ENCODE data around the gene ZNF598.
A peak's percentile ranks its signal among the peaks of the same experiment; 100 is the strongest.
"Not testable (repeated sequence)": the region's sequence is repeated elsewhere in the genome, so short reads cannot be mapped to it uniquely, and the experiment has no call there.

ZNF598 gene

DNA sequence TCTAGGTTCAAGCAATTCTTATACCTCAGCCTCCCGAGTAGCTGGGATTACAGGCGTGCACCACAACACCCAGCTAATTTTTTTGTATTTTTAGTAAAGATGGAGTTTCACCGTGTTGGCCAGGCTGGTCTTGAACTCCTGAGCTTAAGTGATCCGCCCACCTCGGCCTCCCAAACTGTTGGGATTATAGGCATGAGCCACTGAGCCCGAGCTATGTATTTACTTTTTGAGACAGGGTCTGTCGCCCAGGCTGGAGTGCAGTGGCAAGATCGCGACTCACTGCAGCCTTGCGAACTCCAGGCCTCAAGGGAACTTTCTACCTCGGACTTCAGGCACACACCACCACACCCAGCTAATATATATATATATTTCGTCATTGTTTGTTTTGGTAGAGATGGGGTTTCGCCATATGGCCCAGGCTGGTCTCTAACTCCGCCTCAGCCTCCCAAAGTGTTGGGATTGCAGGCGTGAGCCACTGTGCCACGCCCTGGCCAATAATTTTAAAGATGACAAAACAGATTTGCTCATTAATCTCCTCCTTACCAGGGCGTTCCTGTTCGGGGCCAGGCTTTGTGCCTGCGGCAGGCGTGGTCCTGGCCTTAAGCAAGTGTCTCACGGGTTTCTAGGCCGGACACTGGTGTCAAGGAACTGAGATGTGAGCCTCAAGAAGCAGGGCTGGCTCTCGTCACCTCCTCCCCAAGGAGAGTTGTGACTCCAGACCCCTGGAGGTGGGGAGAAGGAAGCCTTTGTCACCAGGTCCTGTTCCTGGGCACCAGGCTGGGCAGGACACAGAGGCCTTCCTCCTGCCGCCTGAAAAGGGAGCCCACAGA lies 5.7 kb upstream of the ZNF598 start:
- H3K4me1 ChIP-seq (ENCODE audit: control insufficient read depth, low read length), result peaks cover 6% of the 10 kb centered on the region
- no peaks in the 10 kb centered on the region for H3F3A ChIP-seq (ENCODE audit: control insufficient read depth, insufficient read depth)
- H3K9me2 ChIP-seq (replicated peaks; ENCODE audit: control insufficient read depth, low read length), result no peaks in the 10 kb centered on the region
- H3K36me3 ChIP-seq (ENCODE audit: control insufficient read depth, low read length), result no peaks in the 10 kb centered on the region
- H3K79me2 ChIP-seq (ENCODE audit: control insufficient read depth, low read length), result peaks cover 5% of the 10 kb centered on the region
- H3K27me3 ChIP-seq (ENCODE audit: control insufficient read depth, low read length), result peaks cover 20% of the 10 kb centered on the region
- TF ChIP-seq EZH2phosphoT487 (IDR thresholded peaks at IDR 0.05; ENCODE audit: borderline replicate concordance, low read length) (no peak), CTCF (IDR thresholded peaks at IDR 0.05; ENCODE audit: low read depth, low read length, poor library complexity, severe bottlenecking) (no peak)
- no peak overlapping the region for H3K4me2 ChIP-seq (ENCODE audit: low read length)
- no peaks in the 10 kb centered on the region for H3K9me3 ChIP-seq (ENCODE audit: control insufficient read depth, insufficient read depth, low read length)
- H4K20me1 ChIP-seq (ENCODE audit: control insufficient read depth, insufficient read depth, low read depth, low read length), result no peaks in the 10 kb centered on the region
- H3K4me3 ChIP-seq (ENCODE audit: low read length), result no peak overlapping the region
- H3K27ac ChIP-seq (ENCODE audit: low read depth, low read length), result no peak overlapping the region

DNA sequence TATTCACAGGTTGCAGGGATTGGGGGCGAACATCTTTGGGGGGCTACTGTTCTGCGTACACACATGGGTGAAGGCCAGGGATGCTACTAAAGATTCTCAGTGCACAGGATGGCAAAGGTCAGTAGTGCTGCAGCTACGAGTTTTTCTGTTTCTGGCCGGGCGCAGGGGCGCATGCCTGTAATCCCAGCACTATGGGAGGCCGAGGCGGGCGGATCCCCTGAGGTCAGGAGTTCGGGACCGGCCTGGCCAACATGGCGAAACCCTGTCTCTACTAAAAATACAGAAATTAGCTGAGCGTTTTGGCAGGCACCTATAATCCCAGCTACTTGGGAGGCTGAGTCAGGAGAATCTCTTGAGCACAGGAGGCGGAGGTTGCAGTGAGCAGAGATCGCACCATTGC lies 3.9 kb upstream of the ZNF598 start:
- H3K4me3 ChIP-seq (ENCODE audit: low read length), result no peak overlapping the region
- peaks cover 12% of the 10 kb centered on the region for H3K36me3 ChIP-seq (ENCODE audit: control insufficient read depth, low read length)
- no peak for TF ChIP-seq EZH2phosphoT487 (IDR thresholded peaks at IDR 0.05; ENCODE audit: borderline replicate concordance, low read length)
- TF ChIP-seq CTCF (IDR thresholded peaks at IDR 0.05; ENCODE audit: low read depth, low read length, poor library complexity, severe bottlenecking), result no peak
- H3K79me2 ChIP-seq (ENCODE audit: control insufficient read depth, low read length), result peaks cover 21% of the 10 kb centered on the region
- H4K20me1 ChIP-seq (ENCODE audit: control insufficient read depth, insufficient read depth, low read depth, low read length), result peaks cover 2% of the 10 kb centered on the region
- no peak overlapping the region for H3K4me2 ChIP-seq (ENCODE audit: low read length)
- H3K27ac ChIP-seq (ENCODE audit: low read depth, low read length), result no peak overlapping the region
- no peaks in the 10 kb centered on the region for H3K9me2 ChIP-seq (replicated peaks; ENCODE audit: control insufficient read depth, low read length)
- H3K4me1 ChIP-seq (ENCODE audit: control insufficient read depth, low read length), result peaks cover 8% of the 10 kb centered on the region
- no peaks in the 10 kb centered on the region for H3F3A ChIP-seq (ENCODE audit: control insufficient read depth, insufficient read depth)
- no peaks in the 10 kb centered on the region for H3K9me3 ChIP-seq (ENCODE audit: control insufficient read depth, insufficient read depth, low read length)
- peaks cover 4% of the 10 kb centered on the region for H3K27me3 ChIP-seq (ENCODE audit: control insufficient read depth, low read length)

- H3K4me1 ChIP-seq (ENCODE audit: control insufficient read depth, low read length), result peaks cover 26% of the 10 kb centered on the region
- peaks cover 20% of the 10 kb centered on the region for H4K20me1 ChIP-seq (ENCODE audit: control insufficient read depth, insufficient read depth, low read depth, low read length)
- H3K36me3 ChIP-seq (ENCODE audit: control insufficient read depth, low read length), result peaks cover 30% of the 10 kb centered on the region
- not testable (repeated sequence) for H3K4me3 ChIP-seq (ENCODE audit: low read length); H3K9me3 ChIP-seq (ENCODE audit: control insufficient read depth, insufficient read depth, low read length); H3K4me2 ChIP-seq (ENCODE audit: low read length); H3K9me2 ChIP-seq (replicated peaks; ENCODE audit: control insufficient read depth, low read length); H3F3A ChIP-seq (ENCODE audit: control insufficient read depth, insufficient read depth); H3K27me3 ChIP-seq (ENCODE audit: control insufficient read depth, low read length); H3K27ac ChIP-seq (ENCODE audit: low read depth, low read length)
- peaks cover 39% of the 10 kb centered on the region for H3K79me2 ChIP-seq (ENCODE audit: control insufficient read depth, low read length)
These were observed 2.1 kb upstream of the ZNF598 start for GRCh38 chr16:2011726-2012125.

- Histone ChIP-seq H3K36me3 (ENCODE audit: control insufficient read depth, low read length) (peaks cover 51% of the 10 kb centered on the region), H4K20me1 (ENCODE audit: control insufficient read depth, insufficient read depth, low read depth, low read length) (peaks cover 28% of the 10 kb centered on the region), H3K27me3 (ENCODE audit: control insufficient read depth, low read length) (no peaks in the 10 kb centered on the region), H3K79me2 (ENCODE audit: control insufficient read depth, low read length) (peaks cover 64% of the 10 kb centered on the region), H3K4me2 (ENCODE audit: low read length) (peak overlapping the region; percentile 93), H3K9me3 (ENCODE audit: control insufficient read depth, insufficient read depth, low read length) (no peaks in the 10 kb centered on the region), H3K4me1 (ENCODE audit: control insufficient read depth, low read length) (peaks cover 46% of the 10 kb centered on the region), H3K27ac (ENCODE audit: low read depth, low read length) (peak overlapping the region; percentile 59), H3F3A (ENCODE audit: control insufficient read depth, insufficient read depth) (no peaks in the 10 kb centered on the region), H3K9me2 (replicated peaks; ENCODE audit: control insufficient read depth, low read length) (no peaks in the 10 kb centered on the region), H3K4me3 (ENCODE audit: low read length) (peak overlapping the region; percentile 88)
- TF ChIP-seq EZH2phosphoT487 (IDR thresholded peaks at IDR 0.05; ENCODE audit: borderline replicate concordance, low read length), result no peak
- no peak for TF ChIP-seq CTCF (IDR thresholded peaks at IDR 0.05; ENCODE audit: low read depth, low read length, poor library complexity, severe bottlenecking)
These were observed 383 bp downstream of the ZNF598 start for GRCh38 chr16:2009164-2009711.
